ENCODE data around the gene MBOAT1.
"Not testable (repeated sequence)": the region's sequence is repeated elsewhere in the genome, so short reads cannot be mapped to it uniquely, and the experiment has no call there.

Gene MBOAT1

DNA sequence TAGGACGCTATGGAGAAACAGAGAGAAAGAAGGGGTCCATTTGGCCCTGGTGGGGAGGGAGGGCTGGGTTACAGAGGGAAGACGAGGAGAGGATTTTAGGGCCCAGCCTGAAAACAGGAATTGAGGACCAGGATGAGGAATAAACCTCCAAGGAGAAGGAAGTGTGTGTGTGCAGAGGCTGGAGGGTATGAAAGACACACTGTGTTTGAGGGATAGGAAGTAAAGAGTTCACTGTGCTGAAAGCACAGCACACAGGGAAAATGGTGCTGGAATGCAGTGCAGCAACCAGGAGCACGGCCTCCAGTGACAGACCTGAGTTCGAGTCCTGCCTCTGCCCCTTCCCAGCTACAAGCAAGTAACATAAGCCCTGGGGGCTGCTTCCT is 7.8 kb downstream of the MBOAT1 start:
- DNase-seq (ENCODE audit: extremely low read depth in 1 of 2, low read depth in 1 of 2) = no peak

GRCh38 chr6:20203561-20204511 is 8.4 kb downstream of the MBOAT1 start:
- no peak for DNase-seq (ENCODE audit: extremely low read depth in 1 of 2, low read depth in 1 of 2)

GRCh38 chr6:20202699-20203302 is 9.5 kb downstream of the MBOAT1 start:
- DNase-seq (ENCODE audit: extremely low read depth in 1 of 2, low read depth in 1 of 2) = no peak

DNA sequence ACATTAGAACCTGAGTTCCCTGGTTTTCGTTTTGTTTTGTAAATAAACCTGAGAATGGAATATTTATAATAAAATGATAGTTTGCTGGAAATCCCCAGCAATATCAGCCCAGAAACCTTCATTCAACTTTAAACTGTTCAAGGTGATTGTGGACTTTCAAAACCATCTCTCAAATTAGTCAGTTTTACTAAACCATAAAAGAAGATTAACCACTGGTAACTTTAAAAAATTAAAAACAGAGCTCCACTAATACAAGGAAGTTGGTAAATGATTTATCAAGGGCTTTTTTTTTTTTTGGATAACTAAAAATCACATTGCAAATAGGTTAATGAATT is 10.0 kb downstream of the MBOAT1 start:
- no peak for DNase-seq (ENCODE audit: extremely low read depth in 1 of 2, low read depth in 1 of 2)

DNA sequence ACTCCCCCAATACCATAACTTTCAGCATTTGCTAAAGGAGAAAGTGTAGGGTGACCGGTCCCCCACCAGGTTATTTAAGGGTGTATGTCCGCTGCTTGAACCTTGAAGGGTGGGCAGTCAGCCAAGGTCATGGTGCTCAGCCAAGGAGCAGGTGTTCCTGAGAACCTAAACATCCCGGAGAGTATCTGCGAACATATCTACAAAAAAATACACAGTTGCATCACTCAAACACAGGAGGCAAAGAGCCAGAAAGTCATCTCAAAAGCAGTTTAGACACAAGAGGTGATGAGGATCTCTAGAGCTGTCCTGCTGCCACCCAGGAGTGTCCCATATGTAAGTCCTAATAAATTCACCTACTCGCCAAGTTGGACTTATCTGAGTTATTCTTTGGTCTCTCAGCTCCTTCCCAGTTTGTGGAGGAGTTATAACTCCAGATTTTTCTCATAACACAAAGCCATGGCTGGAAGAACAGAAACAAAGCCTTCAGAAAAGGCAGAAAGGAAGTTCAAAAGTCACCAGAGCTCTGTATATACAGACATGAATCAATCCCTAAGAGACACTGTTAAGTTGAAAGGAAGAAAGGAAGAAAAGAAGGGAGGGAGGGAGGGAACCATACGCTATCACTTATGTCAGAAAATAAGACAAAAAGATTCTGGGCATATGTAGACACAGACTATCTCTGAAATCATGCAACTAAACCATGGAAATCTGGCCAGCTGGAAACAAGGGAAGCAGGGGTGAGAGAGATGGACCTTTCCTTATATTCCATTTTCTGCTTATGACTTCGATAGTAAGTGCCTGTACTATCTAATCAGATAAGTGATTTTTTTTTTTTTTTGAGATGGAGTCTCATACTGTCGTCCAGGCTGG is 11.3 kb downstream of the MBOAT1 start:
- no peak for DNase-seq (ENCODE audit: extremely low read depth in 1 of 2, low read depth in 1 of 2)

GRCh38 chr6:20198775-20199174 is 13.5 kb downstream of the MBOAT1 start:
- no peak for DNase-seq (ENCODE audit: extremely low read depth in 1 of 2, low read depth in 1 of 2)

DNA sequence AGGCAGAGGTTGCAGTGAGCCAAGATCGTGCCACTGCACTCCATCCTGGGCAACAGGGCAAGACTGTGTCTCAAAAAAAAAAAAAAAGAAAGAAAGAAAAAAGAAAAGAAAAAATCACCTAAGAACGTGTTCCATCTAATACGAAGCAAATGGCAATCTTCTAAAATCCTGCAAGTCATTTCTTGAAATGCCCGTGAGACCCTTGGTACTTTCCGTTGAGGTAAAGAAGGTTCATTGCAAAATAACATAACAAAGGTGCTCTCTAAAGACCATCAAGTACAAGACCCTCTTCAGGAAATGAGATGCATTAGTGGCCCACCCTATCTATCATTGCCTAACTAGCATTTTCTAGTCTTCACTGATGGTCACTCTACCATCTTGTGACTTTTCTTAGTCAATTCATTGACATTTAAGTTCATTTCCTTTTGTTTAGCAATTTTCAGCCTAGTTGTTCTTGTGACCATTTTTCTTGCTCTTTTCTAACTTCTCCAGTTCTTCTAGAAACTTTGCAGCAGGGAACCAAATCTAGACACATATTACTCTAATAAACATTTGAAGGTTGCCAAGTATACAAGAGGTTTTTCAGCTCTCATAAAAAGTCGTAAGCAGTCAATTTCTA is 14.0 kb downstream of the MBOAT1 start:
- no peak for DNase-seq (ENCODE audit: extremely low read depth in 1 of 2, low read depth in 1 of 2)

- no peak for DNase-seq (ENCODE audit: extremely low read depth in 1 of 2, low read depth in 1 of 2)
Measured at GRCh38 chr6:20197251-20197650, 15.0 kb downstream of the MBOAT1 start.

GRCh38 chr6:20192625-20193024 is 19.6 kb downstream of the MBOAT1 start:
- DNase-seq (ENCODE audit: extremely low read depth in 1 of 2, low read depth in 1 of 2) = no peak

- DNase-seq (ENCODE audit: extremely low read depth in 1 of 2, low read depth in 1 of 2) = no peak
Measured at GRCh38 chr6:20191992-20192391, 20.3 kb downstream of the MBOAT1 start.

GRCh38 chr6:20188630-20189075 is 23.6 kb downstream of the MBOAT1 start:
- no peak for DNase-seq (ENCODE audit: extremely low read depth in 1 of 2, low read depth in 1 of 2)

DNA sequence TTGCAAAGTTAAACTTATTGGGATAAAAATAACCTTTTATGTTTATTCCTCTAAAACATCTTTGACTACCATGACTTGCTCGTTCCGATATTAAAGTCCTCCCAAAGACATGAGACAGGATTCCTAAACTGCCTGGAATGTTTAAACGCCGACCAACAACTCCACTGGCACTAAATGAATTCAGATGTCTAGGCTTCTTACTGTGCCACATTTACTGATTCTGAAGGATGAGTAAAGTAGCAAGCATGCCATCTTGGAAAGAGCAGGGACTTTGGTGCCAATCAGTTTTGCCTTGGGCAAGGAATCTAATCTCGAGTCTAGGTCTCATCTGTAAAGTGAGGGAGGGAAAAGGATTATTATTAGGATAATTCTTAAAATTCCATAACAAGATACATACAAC is 25.3 kb downstream of the MBOAT1 start:
- no peak for DNase-seq (ENCODE audit: extremely low read depth in 1 of 2, low read depth in 1 of 2)

DNA sequence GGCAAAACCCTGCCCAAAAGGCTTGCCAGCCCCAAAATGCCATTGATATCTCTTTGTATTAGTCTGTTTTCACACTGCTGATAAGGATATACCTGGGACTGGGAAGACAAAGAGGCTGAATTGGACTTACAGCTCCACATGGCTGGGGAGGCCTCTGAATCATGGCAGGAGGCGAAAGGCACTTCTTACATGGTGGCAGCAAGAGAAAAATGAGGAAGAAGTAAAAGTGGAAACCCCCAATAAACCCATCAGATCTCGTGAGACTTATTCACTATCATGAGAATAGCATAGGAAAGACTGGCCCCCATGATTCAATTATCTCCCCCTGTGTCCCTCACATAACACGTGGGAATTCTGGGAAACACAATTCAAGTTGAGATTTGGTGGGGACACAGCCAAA is 28.6 kb downstream of the MBOAT1 start:
- DNase-seq (ENCODE audit: extremely low read depth in 1 of 2, low read depth in 1 of 2) = no peak

DNA sequence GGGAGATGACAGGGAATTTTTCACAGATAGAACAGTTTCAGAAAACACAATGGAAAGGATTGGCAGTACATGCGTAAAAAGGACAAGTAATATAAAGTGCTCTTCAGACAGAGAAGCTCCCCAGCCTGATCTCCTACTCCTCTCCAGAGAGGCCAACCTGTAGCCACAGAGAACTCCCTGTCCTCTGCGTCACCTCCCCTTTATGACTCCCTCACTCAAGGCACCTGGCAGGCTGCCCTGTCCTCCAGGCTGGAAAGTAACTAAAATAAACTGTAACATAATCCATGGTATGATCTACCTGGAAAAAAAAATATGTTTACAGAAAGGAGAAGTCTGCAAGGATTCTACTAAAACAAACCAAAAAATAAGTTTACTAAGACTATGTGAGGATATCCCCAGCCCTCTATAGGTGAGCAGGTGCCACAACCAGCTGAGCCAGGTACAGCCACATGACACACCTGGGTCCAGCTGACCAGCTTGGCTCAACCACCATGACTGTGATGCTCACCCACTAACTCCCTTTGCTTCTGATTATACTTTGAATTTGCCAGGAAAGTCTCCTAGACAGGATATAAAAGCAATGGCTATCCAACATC is 29.2 kb downstream of the MBOAT1 start:
- DNase-seq (ENCODE audit: extremely low read depth in 1 of 2, low read depth in 1 of 2) = no peak

- DNase-seq (ENCODE audit: extremely low read depth in 1 of 2, low read depth in 1 of 2) = no peak
Measured at GRCh38 chr6:20182069-20182468, 30.2 kb downstream of the MBOAT1 start.

- no peak for DNase-seq (ENCODE audit: extremely low read depth in 1 of 2, low read depth in 1 of 2)
Measured at GRCh38 chr6:20180935-20181334, 31.3 kb downstream of the MBOAT1 start.

DNA sequence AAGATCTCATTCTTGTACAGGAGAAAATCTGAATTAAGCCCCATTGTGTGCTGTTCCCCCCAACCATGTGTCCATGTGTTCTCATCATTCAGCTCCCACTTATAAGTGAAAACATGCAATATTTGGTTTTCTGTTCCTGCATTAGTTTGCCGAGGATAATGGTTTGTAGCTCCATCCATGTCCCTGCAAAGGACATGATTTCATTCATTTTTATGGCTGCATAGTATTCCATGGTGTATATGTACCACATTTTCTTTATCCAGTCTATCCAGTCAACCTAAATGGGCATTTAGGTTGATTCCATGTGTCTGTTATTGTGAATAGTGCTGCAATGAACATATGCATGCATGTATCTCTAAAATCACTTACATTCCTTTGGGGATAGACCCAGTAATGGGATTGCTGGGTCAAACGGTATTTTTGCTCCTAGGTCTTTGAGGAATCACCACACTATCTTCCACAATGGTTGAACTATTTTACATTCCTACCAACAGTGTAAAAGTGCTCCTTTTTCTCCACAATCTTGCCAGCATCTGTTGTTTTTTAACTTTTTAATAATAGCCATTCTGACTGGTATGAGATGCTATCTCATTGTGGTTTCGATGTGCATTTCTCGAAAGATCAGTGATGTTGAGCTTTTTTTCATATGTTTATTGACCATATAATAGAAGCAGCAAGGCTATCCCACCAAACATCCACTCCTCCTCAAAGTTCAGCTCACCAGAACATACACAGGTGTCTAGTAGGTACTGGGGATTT is 32.8 kb downstream of the MBOAT1 start:
- not testable (repeated sequence) for DNase-seq (ENCODE audit: extremely low read depth in 1 of 2, low read depth in 1 of 2)

GRCh38 chr6:20178327-20178726 is 33.9 kb downstream of the MBOAT1 start:
- DNase-seq (ENCODE audit: extremely low read depth in 1 of 2, low read depth in 1 of 2) = no peak

GRCh38 chr6:20175810-20176410 is 36.4 kb downstream of the MBOAT1 start:
- no peak for DNase-seq (ENCODE audit: extremely low read depth in 1 of 2, low read depth in 1 of 2)
